C4-2B (cell line): ENCODE results near the gene FAM222B.

Experiments
- H3K27ac ChIP-seq: fragments of 450-650 bp; 2 replicates; pipeline ENCODE4 v1.5.1; 2017
- ZFX ChIP-seq: fragments of 450-650 bp; IDR thresholded peaks from 2 replicates; pipeline ENCODE4 v1.6.1; 2017
- TF ChIP-seq, protein P1 (sequence below): fragments of 450-650 bp; conservative IDR thresholded peaks from 2 replicates; pipeline ENCODE4 v1.5.1; 2017; ENCODE audit warnings: mild to moderate bottlenecking

The FAM222B gene

GRCh38 chr17:28734712-28735241 is 107.8 kb downstream of the FAM222B start:
- TF ChIP-seq, protein P1, sequence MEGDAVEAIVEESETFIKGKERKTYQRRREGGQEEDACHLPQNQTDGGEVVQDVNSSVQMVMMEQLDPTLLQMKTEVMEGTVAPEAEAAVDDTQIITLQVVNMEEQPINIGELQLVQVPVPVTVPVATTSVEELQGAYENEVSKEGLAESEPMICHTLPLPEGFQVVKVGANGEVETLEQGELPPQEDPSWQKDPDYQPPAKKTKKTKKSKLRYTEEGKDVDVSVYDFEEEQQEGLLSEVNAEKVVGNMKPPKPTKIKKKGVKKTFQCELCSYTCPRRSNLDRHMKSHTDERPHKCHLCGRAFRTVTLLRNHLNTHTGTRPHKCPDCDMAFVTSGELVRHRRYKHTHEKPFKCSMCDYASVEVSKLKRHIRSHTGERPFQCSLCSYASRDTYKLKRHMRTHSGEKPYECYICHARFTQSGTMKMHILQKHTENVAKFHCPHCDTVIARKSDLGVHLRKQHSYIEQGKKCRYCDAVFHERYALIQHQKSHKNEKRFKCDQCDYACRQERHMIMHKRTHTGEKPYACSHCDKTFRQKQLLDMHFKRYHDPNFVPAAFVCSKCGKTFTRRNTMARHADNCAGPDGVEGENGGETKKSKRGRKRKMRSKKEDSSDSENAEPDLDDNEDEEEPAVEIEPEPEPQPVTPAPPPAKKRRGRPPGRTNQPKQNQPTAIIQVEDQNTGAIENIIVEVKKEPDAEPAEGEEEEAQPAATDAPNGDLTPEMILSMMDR, result no peak
- no peak for TF ChIP-seq ZFX
- H3K27ac ChIP-seq, result no peak overlapping the region

DNA sequence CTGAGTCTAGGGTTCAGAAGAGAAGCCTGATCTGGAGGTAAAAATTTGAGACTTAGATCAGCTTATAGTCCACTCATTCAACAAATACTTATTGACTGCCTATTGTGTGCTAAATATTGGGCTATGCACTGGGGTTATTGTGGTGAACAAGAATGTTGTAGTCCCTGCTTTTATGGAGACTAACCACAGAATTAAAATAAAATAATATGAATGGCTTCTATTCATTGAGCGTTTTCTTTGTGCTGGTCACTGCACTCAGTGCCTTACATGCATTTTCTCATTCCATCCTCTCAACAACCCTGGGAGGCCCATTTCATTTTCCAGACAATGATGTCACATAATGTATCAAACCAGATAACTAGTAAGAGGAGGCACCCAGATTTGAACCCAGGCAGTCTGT is 109.2 kb downstream of the FAM222B start:
- no peak overlapping the region for H3K27ac ChIP-seq
- TF ChIP-seq ZFX, result no peak
- TF ChIP-seq, protein P1, result no peak

DNA sequence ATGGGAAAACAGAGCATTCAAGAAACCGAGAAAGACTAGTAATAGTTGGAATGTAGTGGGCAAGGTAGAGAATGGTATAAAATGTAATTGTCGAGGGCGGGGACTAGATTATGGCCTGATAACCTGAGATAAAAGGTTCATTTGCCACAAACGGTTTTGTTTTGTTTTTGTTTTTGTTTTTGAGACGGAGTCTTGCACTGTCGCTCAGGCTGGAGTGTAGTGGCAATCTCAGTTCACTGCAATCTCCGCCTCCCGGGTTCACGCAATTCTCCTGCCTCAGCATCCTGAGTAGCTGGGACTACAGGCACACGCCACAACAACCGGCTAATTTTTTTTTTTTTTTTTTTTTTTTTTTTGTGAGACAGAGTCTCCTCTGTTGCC is 112.7 kb downstream of the FAM222B start:
- no peak for TF ChIP-seq ZFX
- TF ChIP-seq, protein P1, result no peak
- peak overlapping the region; percentile 97 for H3K27ac ChIP-seq

DNA sequence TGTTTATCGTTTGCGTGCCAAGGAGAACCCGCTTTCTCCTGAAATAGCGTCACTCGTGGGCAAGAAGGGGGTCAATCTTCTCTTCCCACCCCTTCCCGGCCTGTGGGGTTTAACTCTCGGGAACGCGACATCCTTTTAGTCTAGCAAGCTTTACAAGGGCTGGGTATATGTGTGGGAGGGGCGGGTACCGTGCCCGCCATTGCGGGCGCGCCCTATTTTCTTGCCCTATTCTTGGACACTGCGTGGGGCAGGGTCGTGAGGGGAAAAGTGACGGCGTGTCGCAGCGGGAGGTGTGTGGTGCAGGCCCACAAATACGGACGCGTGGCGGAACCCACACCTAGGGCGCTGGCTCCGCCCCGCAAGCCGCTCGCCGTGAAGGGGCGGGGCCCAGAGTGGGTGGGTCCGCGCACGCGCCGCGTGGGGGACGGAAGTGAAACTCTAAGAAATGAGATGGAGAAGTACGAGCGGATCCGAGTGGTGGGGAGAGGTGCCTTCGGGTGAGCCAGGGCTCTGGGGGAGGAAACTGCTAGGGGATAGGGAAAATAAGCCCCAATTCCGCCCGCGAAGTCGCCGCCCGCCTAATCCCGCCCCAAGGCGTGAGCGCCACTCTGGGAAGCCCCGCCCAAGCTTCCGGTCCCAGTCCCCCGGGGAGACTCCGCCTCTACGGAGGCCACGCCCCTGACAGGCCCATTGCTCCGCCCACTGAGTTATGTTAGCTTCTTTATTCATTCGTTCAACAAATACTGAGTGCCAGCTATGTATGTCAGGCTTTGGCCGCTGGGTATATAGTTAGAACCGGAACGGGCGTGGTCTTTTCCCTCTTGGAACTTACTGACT is 114.0 kb downstream of the FAM222B start, which contains the start of gene NEK8:
Gene NEK8 (plus strand): TSS at position 425 of the 837 bp plus-strand sequence. CDS start 26 bp downstream, at position 451.
- TF ChIP-seq, protein P1, result no peak
- no peak for TF ChIP-seq ZFX
- H3K27ac ChIP-seq, result peak within 1 kb of the TSS; percentile 97

DNA sequence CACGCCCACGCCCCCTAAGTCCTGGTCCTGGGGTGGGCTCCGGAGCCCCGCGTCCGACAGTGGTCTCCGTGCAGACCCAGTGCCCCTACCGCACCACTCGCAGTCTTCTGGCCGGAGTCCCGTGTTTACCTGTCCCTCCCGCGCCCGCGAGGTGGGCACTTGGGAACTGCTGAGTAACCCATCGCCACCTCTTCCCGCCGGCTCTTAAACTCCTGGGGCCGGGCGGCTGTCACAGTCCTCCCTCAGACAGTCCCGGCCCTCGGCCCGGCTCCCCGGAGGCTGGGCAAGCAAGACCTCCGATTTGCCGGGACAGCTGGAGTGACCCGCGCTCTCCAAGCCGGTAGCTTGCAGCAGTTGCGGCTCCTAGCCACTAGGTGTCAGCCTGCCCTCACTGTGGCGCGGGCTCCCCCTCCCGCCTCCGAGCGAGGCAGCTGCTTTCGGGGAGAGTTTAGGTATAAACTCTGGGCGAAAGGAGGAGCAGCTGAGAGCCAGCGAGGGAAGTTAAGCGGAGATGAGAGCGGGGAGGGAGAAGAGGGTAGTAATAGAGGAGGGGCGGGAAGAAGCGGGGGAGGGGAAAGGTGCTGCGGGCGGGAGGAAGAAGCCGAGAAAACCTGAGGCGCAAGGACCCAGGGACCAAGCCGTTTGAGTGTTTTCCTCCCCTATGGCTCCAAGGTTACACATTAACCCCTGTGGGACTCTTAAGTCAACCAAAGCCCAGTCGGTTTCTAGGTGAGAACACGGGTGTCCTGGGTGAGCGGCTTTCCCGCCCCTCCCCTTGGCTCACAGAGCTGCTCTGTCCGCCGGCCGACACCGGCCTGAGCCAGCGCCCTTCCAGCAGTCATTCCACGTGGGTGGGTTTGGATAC is 115.7 kb downstream of the FAM222B start:
- TF ChIP-seq, protein P1, result peak; percentile 100
- TF ChIP-seq ZFX, result no peak
- peak overlapping the region; percentile 97 for H3K27ac ChIP-seq

DNA sequence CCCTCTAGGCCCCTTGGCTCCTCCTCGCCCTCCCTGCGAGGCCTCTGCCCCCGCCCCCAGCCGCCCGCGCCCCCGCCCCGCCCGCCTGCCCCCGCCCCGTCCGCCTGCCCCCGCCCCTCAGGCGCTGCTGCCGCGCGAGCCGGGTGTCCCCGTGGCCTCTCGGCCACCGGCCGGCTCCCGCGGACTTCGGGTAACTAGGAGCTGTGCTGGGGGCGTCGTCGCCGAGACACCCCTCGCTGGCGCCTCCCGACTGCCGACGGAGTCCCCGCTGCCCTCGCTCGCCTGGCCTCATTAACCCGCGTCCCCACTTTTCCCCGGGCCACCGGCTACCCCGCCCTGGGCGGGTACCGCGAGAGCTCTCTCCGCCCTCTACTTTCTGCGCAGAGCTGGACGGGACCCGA is 116.4 kb downstream of the FAM222B start, which contains the start of gene TLCD1:
Gene TLCD1 (minus strand): TSS at position 8 of the 401 bp plus-strand sequence. CDS start 136 bp downstream, outside the sequence.
- peak within 1 kb of the TSS; percentile 97 for H3K27ac ChIP-seq
- TF ChIP-seq, protein P1, result no peak
- no peak for TF ChIP-seq ZFX
